SK-N-SH (cell line): Measurements from ENCODE around the gene SETX. TPM values are rescaled to one million over a fixed set of nuclear protein-coding genes. Genes with fewer than 3 reads are reported as not detected.

Source experiments
- CTCF ChIA-PET: fragments of 300-600, 350-600 bp; formaldehyde crosslinking; extraction: SDS; loops from one replicate; lab custom pipeline; 2021; lab: Yijun Ruan, JAX
- POLR2A ChIA-PET: fragments of 350-600 bp; sonication (Branson Sonifier 250); formaldehyde crosslinking; extraction: SDS; loops from one replicate; lab custom pipeline; 2020; ENCODE audit warnings: antibody characterized with exemption, inconsistent platforms; lab: Yijun Ruan, JAX
- DNase-seq: peaks from one replicate; pipeline ENCODE4 v3.0.0; 2012
- H2AFZ ChIP-seq: fragments of 200-600 bp; sonication (generic); 2 replicates; pipeline ENCODE4 v1.8.1; 2016; ENCODE audit warnings: antibody characterized with exemption, mild to moderate bottlenecking, low read depth
- H3F3A ChIP-seq: fragments of 200-600 bp; sonication (generic); replicated peaks from 2 replicates; pipeline ENCODE3; 2016; ENCODE audit warnings: antibody characterized with exemption, mild to moderate bottlenecking; ENCODE audit not compliant: insufficient read depth
- H3K27ac ChIP-seq, 2 experiments: fragments of 200-500 bp in 1 of 2; fragments of 200-600 bp in 1 of 2; sonication (Bioruptor generic) in 1 of 2; sonication (generic), shearing (Covaris generic) in 1 of 2; 2 replicates each; pipeline versions ENCODE4 v1.5.1 to v1.6.1; 2014 to 2016; ENCODE audit warnings: low read depth in 2 of 2, inconsistent platforms in 1 of 2, low read length in 1 of 2, mild to moderate bottlenecking in 1 of 2, mixed read lengths in 1 of 2
- H3K27me3 ChIP-seq: fragments of 200-600 bp; sonication (generic), shearing (Covaris generic); 2 replicates; pipeline ENCODE4 v1.6.1; 2016; ENCODE audit warnings: mixed run types; ENCODE audit not compliant: insufficient read depth
- H3K36me3 ChIP-seq, 2 experiments: fragments of 200-500 bp in 1 of 2; fragments of 200-600 bp in 1 of 2; sonication (Bioruptor generic) in 1 of 2; sonication (generic) in 1 of 2; replicated peaks in 1 of 2; 2 replicates each; pipeline versions ENCODE3 to v1.5.1; 2014 to 2016; ENCODE audit warnings: low read length in 1 of 2, mild to moderate bottlenecking in 1 of 2; ENCODE audit not compliant: insufficient read depth in 2 of 2, control insufficient read depth in 1 of 2
- H3K4me1 ChIP-seq, 2 experiments: fragments of 200-500 bp in 1 of 2; fragments of 200-600 bp in 1 of 2; sonication (Bioruptor generic) in 1 of 2; sonication (generic), shearing (Covaris generic) in 1 of 2; 2 replicates each; pipeline versions ENCODE4 v1.5.1 to v1.6.1; 2014 to 2016; ENCODE audit warnings: low read depth in 1 of 2, low read length in 1 of 2, mixed run types in 1 of 2; ENCODE audit not compliant: insufficient read depth in 2 of 2, control insufficient read depth in 1 of 2
- H3K4me2 ChIP-seq: fragments of 200-600 bp; sonication (generic), shearing (Covaris generic); 2 replicates; pipeline ENCODE4 v1.6.1; 2017; ENCODE audit warnings: mixed run types
- H3K4me3 ChIP-seq, 2 experiments: fragments of 200-500 bp in 1 of 2; fragments of 200-600 bp in 1 of 2; sonication (Bioruptor generic) in 1 of 2; sonication (generic), shearing (Covaris generic) in 1 of 2; 2 replicates each; pipeline versions ENCODE4 v1.5.1 to v1.8.1; 2014 to 2016; ENCODE audit warnings: low read depth in 2 of 2, inconsistent platforms in 1 of 2, low read length in 1 of 2, mild to moderate bottlenecking in 1 of 2, mixed read lengths in 1 of 2, moderate library complexity in 1 of 2
- H3K79me2 ChIP-seq: fragments of 200-600 bp; sonication (generic); 2 replicates; pipeline ENCODE4 v1.8.1; 2017; ENCODE audit warnings: mild to moderate bottlenecking; ENCODE audit not compliant: insufficient read depth
- H3K9ac ChIP-seq: fragments of 200-600 bp; sonication (generic); 2 replicates; pipeline ENCODE4 v1.6.1; 2017; ENCODE audit warnings: mixed run types
- H3K9me2 ChIP-seq: fragments of 200-600 bp; sonication (generic); 2 replicates; pipeline ENCODE4 v1.6.1; 2017; ENCODE audit warnings: mixed run types
- H3K9me3 ChIP-seq: fragments of 200-600 bp; sonication (generic); 2 replicates; pipeline ENCODE4 v1.6.1; 2017; ENCODE audit warnings: mixed run types, mild to moderate bottlenecking, moderate library complexity
- H4K20me1 ChIP-seq: fragments of 200-600 bp; sonication (generic); 2 replicates; pipeline ENCODE4 v1.6.1; 2017; ENCODE audit warnings: mild to moderate bottlenecking, mixed run types; ENCODE audit not compliant: insufficient read depth
- EZH2phosphoT487 ChIP-seq: fragments of 200-600 bp; sonication (generic); IDR thresholded peaks from 2 replicates; pipeline ENCODE4 v1.6.1; 2017; ENCODE audit warnings: low read depth, mixed run types, mild to moderate bottlenecking, antibody characterized with exemption, moderate library complexity, borderline replicate concordance
- GATA2 ChIP-seq: sonication (generic); formaldehyde crosslinking; IDR thresholded peaks from 2 replicates; pipeline ENCODE4 v1.5.0; 2020; ENCODE audit warnings: mild to moderate bottlenecking, missing genetic modification reagents
- IRF3 ChIP-seq: fragments of 150-350 bp; IDR thresholded peaks from 2 replicates; pipeline ENCODE4 v1.6.1; 2016; ENCODE audit warnings: mild to moderate bottlenecking, low read depth, low read length
- MAX ChIP-seq: IDR thresholded peaks from 2 replicates; pipeline ENCODE4 v1.4.0; 2012; ENCODE audit warnings: low read depth
- RAD21 ChIP-seq: IDR thresholded peaks from 2 replicates; pipeline ENCODE4 v1.6.1; 2012; ENCODE audit warnings: mild to moderate bottlenecking, low read length
- RFX5 ChIP-seq: IDR thresholded peaks from 2 replicates; pipeline ENCODE4 v1.6.1; 2012; ENCODE audit warnings: mild to moderate bottlenecking, improper control_type of control experiment, low read length
- RXRA ChIP-seq: IDR thresholded peaks from 2 replicates; pipeline ENCODE4 v1.4.0; 2012; ENCODE audit warnings: low read depth, mild to moderate bottlenecking, borderline replicate concordance
- SIN3A ChIP-seq: IDR thresholded peaks from 2 replicates; pipeline ENCODE4 v1.6.1; 2012; ENCODE audit warnings: low read depth, mild to moderate bottlenecking, low read length, moderate library complexity, borderline replicate concordance
- TCF12 ChIP-seq: IDR thresholded peaks from 2 replicates; pipeline ENCODE4 v1.4.0; 2012
- WGBS: methylation state at CpG from one replicate; pipeline ENCODE4 v1.1.6; 2017; ENCODE audit warnings: low lambda C conversion rate; 5-methylcytosine and 5-hydroxymethylcytosine counted together
- polyA plus RNA-seq, 3 experiments: library from polyadenylated mRNA; depleted of rRNA; stranded (reverse); fragments of >200 nt; gene quantifications; 2 replicates each; pipeline ENCODE4 v1.2.3, GENCODE V29; 2012
- TF ChIP-seq, protein P1 (sequence below): fragments of 200-600 bp; sonication (generic); IDR thresholded peaks from 2 replicates; pipeline ENCODE4 v1.6.1; 2017; ENCODE audit warnings: antibody characterized with exemption, mild to moderate bottlenecking, moderate library complexity
- TF ChIP-seq, protein P2 (sequence below): IDR thresholded peaks from 2 replicates; pipeline ENCODE4; 2012
- TF ChIP-seq, protein P3 (sequence below): IDR thresholded peaks from 2 replicates; pipeline ENCODE4 v1.4.0; 2012; ENCODE audit warnings: low read depth, borderline replicate concordance

Gene SETX
- polyA plus RNA-seq, 1 of the 3 experiments (the other 2 are of a cell fraction): 12.3 TPM

- no peaks in the 10 kb centered on the region for H3K9me2 ChIP-seq
- H3F3A ChIP-seq: no peaks in the 10 kb centered on the region
- no peak for DNase-seq
- H3K27ac ChIP-seq: no peak overlapping the region
- peaks cover 69 to 71% of the 10 kb centered on the region in 2 experiments for H3K36me3 ChIP-seq
- H3K27me3 ChIP-seq: no peaks in the 10 kb centered on the region
- no peaks in the 10 kb centered on the region for H4K20me1 ChIP-seq
- WGBS: 92% methylated on average over 3 of the region's 11 CpGs
- H3K4me3 ChIP-seq: no peak overlapping the region
- CTCF ChIA-PET: interaction anchor here (1.0 to 1.2 kb wide), 3 partner anchors 12 to 20 kb away, joined by 3 to 5 read pairs (median 3); partner anchors contain the start of gene TTF1
- TF ChIP-seq TCF12 (no peak), GATA2 (no peak), RXRA (no peak)
- H3K4me1 ChIP-seq: no peaks in the 10 kb centered on the region
- POLR2A ChIA-PET: no interaction called here
- no peak overlapping the region for H2AFZ ChIP-seq
- no peak overlapping the region for H3K9ac ChIP-seq
- H3K9me3 ChIP-seq: no peaks in the 10 kb centered on the region
- no peak overlapping the region for H3K4me2 ChIP-seq
- H3K79me2 ChIP-seq: no peaks in the 10 kb centered on the region
Observed at GRCh38 chr9:132391449-132391848, 36.7 kb upstream of the SETX start.

DNA sequence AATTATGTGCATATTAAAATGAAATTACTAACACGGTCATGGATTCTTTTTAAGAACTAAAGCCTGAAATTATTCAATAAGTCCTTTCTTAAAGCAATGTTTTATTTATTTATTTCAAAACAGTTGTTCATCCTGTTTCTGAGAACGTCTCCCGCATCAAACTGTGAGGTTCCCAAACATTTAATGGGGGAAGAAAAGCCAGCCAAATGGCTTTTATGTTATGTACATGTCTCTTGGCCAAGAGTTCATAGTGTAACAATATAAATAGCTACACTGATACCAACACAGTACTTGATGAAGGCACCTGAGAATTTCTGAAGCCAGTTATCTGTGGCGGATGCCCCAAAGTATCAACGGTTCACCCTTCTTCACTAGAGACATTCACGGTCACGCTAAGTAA lies 36.2 kb upstream of the SETX start:
- Histone ChIP-seq H4K20me1 (no peaks in the 10 kb centered on the region), H3K9me3 (no peaks in the 10 kb centered on the region), H3K27me3 (no peaks in the 10 kb centered on the region), H3K4me1 (no peaks in the 10 kb centered on the region), H3F3A (no peaks in the 10 kb centered on the region), H3K36me3 (peaks cover 71% of the 10 kb centered on the region in 2 experiments), H3K9me2 (no peaks in the 10 kb centered on the region), H3K27ac (no peak overlapping the region), H3K4me3 (no peak overlapping the region), H3K79me2 (no peaks in the 10 kb centered on the region), H3K9ac (no peak overlapping the region), H3K4me2 (no peak overlapping the region), H2AFZ (no peak overlapping the region)
- 83% methylated on average over 7 of the region's 7 CpGs for WGBS
- TF ChIP-seq SIN3A (no peak), MAX (no peak), RFX5 (no peak), IRF3 (no peak), EZH2phosphoT487 (no peak), RAD21 (no peak)
- TF ChIP-seq, protein P1, sequence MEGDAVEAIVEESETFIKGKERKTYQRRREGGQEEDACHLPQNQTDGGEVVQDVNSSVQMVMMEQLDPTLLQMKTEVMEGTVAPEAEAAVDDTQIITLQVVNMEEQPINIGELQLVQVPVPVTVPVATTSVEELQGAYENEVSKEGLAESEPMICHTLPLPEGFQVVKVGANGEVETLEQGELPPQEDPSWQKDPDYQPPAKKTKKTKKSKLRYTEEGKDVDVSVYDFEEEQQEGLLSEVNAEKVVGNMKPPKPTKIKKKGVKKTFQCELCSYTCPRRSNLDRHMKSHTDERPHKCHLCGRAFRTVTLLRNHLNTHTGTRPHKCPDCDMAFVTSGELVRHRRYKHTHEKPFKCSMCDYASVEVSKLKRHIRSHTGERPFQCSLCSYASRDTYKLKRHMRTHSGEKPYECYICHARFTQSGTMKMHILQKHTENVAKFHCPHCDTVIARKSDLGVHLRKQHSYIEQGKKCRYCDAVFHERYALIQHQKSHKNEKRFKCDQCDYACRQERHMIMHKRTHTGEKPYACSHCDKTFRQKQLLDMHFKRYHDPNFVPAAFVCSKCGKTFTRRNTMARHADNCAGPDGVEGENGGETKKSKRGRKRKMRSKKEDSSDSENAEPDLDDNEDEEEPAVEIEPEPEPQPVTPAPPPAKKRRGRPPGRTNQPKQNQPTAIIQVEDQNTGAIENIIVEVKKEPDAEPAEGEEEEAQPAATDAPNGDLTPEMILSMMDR: no peak
- TF ChIP-seq, protein P2, sequence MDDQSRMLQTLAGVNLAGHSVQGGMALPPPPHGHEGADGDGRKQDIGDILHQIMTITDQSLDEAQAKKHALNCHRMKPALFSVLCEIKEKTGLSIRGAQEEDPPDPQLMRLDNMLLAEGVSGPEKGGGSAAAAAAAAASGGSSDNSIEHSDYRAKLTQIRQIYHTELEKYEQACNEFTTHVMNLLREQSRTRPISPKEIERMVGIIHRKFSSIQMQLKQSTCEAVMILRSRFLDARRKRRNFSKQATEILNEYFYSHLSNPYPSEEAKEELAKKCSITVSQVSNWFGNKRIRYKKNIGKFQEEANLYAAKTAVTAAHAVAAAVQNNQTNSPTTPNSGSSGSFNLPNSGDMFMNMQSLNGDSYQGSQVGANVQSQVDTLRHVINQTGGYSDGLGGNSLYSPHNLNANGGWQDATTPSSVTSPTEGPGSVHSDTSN: no peak
- TF ChIP-seq, protein P3, sequence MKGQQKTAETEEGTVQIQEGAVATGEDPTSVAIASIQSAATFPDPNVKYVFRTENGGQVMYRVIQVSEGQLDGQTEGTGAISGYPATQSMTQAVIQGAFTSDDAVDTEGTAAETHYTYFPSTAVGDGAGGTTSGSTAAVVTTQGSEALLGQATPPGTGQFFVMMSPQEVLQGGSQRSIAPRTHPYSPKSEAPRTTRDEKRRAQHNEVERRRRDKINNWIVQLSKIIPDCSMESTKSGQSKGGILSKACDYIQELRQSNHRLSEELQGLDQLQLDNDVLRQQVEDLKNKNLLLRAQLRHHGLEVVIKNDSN: no peak
- ChIA-PET CTCF (interaction anchor here (1.0 to 1.2 kb wide), 3 partner anchors 11 to 19 kb away, joined by 3 to 5 read pairs (median 3); partner anchors contain the start of gene TTF1), POLR2A (no interaction called here)
- DNase-seq: no peak
